OCI-LY1 (cell line): ENCODE measurements around the gene ADIRF.

ENCODE experiments used
- EZH2 ChIP-seq: fragments of 200-600 bp; sonication (generic), shearing (Covaris generic); IDR thresholded peaks from 2 replicates; pipeline ENCODE4 v1.8.0; 2017; ENCODE audit warnings: borderline replicate concordance, mixed run types, mild to moderate bottlenecking, antibody characterized with exemption, low read length, moderate library complexity, mixed read lengths
- TF ChIP-seq, protein P1 (sequence below): fragments of 200-600 bp; sonication (generic), shearing (Covaris generic); IDR thresholded peaks from 2 replicates; pipeline ENCODE4 v1.5.1; 2017; ENCODE audit warnings: mild to moderate bottlenecking, antibody characterized with exemption, low read length, moderate library complexity, mixed read lengths

DNA sequence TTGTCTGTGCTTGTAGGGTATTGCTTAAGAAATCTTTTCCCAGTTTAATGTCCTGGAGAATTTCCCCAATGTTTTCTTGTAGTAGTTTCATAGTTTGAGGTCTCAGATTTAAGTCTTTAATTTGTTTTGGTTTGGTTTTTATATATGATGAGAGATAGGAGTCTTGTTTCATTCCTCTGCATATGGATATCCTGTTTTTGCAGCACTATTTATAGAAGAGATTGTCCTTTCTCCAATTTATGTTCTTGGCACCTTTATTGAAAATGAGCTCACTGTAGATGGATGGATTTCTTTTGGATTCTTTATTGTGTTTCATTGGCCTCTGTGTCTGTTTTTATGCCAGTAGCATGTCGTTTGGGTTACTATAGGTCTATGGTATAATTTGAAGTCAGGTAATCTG, 20.2 kb downstream of the ADIRF start:
- TF ChIP-seq, protein P1, sequence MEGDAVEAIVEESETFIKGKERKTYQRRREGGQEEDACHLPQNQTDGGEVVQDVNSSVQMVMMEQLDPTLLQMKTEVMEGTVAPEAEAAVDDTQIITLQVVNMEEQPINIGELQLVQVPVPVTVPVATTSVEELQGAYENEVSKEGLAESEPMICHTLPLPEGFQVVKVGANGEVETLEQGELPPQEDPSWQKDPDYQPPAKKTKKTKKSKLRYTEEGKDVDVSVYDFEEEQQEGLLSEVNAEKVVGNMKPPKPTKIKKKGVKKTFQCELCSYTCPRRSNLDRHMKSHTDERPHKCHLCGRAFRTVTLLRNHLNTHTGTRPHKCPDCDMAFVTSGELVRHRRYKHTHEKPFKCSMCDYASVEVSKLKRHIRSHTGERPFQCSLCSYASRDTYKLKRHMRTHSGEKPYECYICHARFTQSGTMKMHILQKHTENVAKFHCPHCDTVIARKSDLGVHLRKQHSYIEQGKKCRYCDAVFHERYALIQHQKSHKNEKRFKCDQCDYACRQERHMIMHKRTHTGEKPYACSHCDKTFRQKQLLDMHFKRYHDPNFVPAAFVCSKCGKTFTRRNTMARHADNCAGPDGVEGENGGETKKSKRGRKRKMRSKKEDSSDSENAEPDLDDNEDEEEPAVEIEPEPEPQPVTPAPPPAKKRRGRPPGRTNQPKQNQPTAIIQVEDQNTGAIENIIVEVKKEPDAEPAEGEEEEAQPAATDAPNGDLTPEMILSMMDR = no peak
- no peak for TF ChIP-seq EZH2
